GM18519 (cell line): Measurements from ENCODE around the gene PCSK1N.
"Not testable (repeated sequence)": the region's sequence is repeated elsewhere in the genome, so short reads cannot be mapped to it uniquely, and the experiment has no call there.

Source experiments
- ATAC-seq: cut with Tn5 transposase; IDR thresholded peaks from one replicate; pipeline ENCODE4 v1.9.1; 2021; ENCODE audit warnings: mild to moderate bottlenecking, moderate library complexity; ENCODE audit not compliant: unreplicated experiment, low FRiP score

The PCSK1N gene, protein sequence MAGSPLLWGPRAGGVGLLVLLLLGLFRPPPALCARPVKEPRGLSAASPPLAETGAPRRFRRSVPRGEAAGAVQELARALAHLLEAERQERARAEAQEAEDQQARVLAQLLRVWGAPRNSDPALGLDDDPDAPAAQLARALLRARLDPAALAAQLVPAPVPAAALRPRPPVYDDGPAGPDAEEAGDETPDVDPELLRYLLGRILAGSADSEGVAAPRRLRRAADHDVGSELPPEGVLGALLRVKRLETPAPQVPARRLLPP

DNA sequence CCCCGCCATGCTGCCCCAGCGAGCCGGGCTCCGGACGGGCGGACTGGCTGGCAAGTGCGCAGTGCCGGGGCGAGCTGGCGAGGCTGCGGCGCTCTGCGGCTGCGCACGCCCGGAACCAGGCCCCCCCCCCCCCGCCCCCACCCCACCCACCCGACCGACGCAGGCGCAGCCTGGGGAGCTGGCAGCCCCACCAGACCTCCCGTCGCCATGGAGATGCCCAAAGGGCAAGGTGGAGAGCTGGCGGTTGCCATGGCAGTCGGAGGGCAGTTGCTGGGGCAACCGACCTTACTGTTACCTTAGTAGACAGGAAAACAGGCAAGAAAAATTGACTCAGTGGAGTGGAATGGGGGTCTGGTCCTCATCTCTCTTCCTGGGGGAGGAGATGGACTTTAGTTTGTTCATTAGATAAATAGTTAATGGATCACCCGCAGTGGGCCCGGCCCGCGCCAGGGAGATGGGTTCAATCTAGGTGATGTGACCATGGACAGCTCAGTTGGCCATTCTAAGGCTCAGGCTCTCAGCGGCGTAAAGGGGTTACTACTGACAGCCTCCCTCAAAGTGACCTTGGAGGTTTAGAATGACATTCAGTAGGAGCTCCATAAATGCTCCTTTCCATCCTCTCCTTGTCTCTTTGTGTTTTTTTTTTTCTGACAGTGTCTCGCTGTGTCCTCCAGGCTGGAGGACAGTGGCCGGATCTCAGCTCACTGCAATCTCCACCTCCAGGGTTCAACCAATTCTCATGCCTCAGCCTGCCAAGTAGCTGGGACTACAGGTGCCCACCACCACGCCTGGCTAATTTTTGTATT lies at the start of gene PCSK1N:
Gene PCSK1N (minus strand): TSS at position 87 of the 806 bp plus-strand sequence. CDS start 78 bp downstream, at position 9.
- ATAC-seq, result no peak

DNA sequence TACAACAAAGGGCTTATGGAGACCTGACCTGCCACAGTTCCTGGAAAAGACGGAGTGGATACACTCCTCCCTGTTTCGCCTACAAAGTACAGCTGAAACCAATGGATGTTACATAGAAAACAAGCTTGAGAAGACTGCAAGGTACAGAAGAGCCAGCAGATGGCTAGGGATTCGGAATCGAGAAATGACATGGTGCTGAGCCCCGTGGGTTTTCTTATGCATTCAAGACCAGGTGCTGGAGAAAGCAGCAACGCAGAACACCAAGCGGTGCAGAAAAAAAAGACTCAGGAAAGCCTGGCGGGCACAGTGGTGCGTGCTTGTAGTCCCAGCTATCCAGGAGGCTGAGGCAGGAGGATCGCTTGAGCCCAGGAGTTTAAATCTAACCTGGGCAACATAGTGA lies 48.3 kb upstream of the PCSK1N start:
- ATAC-seq, result no peak

DNA sequence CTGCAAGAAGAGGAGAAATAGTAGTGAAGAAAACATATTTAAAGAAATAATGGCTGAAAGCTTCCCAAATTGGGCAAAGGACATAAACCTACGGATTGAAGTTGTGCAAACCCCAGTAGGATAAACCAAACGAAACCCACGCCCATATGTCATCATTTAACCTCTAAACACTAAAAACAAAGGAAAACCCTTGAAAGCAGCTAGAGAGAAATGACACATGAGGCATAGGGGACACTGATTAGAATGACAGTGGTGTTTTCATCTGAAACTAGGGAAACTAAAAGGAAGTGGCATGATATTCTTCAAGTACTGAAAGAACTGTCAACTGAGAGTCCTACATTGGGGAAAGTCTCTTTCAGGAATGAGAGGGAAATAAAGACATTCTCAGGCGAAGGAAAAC lies 41.5 kb upstream of the PCSK1N start:
- not testable (repeated sequence) for ATAC-seq

DNA sequence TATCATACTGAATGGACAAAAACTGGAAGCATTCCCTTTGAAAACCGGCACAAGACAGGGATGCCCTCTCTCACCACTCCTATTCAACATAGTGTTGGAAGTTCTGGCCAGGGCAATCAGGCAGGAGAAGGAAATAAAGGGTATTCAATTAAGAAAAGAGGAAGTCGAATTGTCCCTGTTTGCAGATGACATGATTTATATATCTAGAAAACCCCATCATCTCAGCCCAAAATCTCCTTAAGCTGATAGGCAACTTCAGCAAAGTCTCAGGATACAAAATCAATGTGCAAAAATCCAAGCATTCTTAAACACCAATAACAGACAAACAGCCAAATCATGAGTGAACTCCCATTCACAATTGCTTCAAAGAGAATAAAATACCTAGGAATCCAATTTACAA lies 36.6 kb upstream of the PCSK1N start:
- ATAC-seq, result not testable (repeated sequence)

DNA sequence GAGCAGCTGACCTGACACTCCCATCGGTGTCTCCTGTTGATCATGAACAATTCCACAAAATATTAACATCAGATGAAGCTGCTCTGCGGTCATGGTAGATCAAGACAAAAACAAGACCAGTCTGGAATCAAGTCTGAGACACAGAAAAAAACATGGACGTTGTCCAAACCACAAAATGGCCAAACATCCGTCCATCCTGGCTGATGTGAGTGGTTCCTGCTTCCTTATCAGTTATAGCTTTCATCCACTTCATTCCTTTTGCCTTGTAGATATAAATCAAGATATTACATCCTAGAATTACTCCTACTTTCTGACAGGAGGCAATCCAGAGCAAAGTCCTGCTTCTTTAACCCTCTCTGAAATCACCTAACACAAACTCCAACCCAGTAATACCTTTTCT lies 28.8 kb upstream of the PCSK1N start:
- ATAC-seq, result no peak

DNA sequence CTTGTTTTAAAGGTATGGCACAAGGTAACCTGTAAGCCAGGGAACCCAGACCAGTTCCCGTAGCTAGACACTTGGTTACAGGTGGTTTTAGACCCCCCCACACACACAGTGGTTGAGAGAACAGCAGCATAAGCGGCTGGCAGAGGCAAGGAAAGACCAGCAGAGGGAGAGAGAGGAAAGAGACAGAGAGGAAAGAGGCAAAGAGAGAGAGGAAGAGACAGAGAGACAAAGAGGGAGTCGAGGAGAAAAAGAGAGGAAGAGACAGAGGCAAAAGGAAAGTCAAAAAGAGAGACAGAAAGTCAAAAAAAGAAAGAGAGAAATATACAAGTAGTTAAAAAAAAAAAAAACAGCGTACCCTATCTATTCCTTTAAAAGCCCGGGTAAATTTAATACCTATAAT lies 19.5 kb upstream of the PCSK1N start:
- ATAC-seq, result no peak

DNA sequence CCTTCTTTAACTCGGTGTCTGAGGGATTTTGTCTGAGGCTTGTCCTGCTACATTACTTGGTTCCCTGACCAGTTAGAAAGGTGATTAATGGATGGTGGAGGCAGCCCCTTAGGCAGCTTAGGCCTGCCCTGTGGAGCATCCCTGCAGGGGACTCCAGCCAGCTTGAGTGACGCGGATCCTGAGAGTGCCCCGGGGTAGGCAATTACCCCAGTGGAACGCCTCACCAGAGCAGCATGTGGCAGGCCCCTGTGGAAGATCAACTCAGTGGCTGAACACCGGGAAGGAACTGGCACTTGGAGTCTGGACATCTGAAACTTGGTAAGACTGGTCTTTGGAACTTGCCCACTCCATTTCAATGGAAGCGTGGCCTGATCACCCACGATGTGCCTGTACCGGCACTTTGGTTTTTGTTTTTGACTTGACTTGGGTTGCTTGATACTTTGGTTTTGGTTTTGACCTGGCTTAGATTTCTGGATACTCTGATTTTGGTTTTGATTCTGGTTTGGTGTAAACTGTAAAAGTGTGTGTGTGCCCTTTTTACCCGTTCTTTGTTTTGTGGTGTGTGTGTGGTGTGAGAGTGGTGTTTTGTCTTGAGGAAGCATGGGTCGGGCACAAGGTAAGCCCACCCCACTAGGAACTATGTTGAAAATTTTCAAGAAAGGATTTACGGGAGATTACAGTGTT lies 18.9 kb upstream of the PCSK1N start:
- not testable (repeated sequence) for ATAC-seq

DNA sequence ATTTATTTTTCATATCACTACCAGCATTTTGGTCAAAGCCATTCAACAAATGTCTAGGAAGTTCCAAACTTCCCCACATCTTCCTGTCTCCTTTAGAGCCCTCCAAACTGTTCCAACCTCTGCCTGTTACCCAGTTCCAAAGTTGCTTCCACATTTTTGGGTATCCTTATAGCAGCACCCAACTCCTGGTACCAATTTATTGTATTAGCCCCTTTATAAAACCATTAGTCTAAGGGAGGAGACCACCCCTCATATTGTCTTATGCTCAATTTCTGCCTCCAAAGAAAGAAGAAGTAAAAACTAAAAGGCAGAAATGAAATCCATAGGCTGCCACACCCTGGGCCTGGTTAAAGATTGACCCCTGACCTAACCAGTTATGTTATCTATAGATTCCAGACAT lies 18.1 kb upstream of the PCSK1N start:
- ATAC-seq, result not testable (repeated sequence)

DNA sequence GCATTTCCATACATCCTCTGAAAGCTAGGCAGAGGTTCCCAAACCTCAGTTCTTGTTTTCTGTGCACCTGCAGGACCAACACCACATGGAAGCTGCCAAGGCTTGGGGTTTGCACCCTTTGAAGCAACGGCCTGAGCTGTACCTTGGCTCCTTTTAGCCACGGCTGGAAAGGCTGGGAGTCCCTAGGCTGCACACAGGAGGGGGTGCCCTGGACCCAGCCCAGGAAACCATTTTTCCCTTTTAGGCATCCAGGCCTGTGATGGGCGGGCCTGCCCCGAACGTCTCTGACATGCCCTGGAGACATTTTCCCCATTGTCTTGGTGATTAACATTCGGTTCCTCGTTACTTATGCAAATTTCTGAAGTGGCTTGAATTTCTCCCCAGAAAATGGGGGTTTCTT lies 17.4 kb upstream of the PCSK1N start:
- no peak for ATAC-seq

DNA sequence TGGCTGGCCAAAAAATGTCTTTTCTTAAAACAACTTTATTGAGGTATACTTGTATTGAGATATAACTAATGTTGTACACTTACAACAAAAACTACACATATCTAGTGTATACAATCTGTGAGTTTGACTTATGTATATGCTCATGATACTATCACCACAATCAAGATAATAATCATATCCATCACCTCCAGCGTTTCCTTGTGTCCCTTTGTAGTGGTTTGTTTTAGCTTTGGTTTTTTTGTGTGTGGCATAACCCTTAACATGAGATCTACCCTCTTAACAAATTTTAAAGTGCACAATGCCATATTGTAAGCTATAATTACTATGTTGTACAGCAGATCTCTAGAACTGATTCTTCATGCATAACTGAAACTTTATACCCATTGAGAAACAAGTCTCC lies 13.4 kb upstream of the PCSK1N start:
- ATAC-seq, result no peak

DNA sequence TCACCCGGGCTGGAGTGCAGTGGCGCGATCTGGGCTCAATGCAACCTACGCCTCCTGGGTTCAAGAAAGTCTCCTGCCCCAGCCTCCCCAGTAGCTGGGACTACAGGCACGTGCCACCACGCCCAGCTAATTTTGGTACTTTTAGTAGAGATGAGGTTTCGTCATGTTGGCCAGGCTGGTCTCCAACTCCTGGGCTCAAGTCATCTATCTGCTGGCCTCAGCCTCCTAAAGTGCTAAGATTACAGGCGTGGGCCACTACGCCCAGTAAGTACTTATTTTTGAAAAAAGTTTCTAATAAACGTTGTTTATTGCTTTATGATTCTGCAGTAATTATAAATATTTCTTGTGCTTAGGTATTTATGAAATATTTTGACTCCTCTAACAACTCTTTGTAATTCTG lies 4.3 kb upstream of the PCSK1N start:
- no peak for ATAC-seq

DNA sequence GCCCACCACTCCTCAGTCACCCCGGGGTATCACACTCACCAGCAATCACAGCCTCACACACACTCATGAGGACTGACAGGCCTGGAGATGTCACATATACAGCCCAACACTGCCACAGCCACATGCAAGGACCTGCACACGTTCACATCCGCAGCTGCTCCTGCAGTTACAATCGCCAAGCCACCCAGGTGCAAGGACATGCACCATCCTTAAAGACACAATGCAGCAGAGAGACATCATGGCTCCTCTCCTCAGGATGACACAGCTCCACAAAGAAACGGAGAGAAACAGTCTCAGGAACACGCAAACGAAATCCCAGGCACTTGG lies 1.1 kb downstream of the PCSK1N start:
- ATAC-seq, result no peak

DNA sequence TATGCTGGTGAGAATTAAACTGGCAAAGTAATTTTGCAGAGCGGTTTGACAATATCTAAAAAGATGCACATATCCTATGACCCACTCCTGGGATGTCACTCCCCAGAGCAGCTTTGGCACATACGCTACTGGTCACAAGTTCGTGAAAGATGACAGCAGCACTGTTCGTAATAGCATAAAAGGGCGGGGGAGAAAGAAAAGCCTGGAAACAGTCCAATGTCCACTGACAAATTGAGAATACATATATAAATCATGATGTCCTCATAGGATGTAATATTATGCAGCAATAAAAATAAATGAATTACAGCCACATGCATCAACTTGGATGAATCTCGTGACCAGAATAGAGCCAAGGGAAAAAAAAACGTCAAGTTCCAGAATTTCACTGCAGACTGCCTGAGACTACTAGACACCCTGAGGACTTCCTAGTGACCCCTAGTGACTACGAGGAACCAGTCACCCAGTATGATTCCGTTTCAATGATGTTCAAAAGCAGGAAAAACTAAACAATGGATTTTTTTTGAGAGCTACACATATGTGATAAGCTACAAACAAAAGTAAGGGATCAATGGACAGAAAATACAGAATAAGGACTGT lies 1.8 kb downstream of the PCSK1N start:
- no peak for ATAC-seq

DNA sequence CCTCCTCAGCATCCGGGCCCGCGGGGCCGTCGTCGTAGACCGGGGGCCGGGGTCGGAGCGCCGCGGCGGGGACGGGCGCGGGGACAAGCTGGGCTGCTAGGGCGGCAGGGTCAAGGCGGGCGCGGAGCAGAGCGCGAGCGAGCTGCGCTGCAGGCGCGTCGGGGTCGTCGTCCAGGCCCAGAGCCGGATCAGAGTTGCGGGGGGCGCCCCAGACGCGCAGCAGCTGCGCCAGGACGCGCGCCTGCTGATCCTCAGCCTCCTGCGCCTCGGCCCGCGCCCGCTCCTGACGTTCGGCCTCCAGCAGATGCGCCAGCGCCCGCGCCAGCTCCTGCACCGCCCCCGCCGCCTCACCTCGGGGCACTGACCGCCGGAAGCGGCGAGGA lies 3.5 kb downstream of the PCSK1N start:
- no peak for ATAC-seq

DNA sequence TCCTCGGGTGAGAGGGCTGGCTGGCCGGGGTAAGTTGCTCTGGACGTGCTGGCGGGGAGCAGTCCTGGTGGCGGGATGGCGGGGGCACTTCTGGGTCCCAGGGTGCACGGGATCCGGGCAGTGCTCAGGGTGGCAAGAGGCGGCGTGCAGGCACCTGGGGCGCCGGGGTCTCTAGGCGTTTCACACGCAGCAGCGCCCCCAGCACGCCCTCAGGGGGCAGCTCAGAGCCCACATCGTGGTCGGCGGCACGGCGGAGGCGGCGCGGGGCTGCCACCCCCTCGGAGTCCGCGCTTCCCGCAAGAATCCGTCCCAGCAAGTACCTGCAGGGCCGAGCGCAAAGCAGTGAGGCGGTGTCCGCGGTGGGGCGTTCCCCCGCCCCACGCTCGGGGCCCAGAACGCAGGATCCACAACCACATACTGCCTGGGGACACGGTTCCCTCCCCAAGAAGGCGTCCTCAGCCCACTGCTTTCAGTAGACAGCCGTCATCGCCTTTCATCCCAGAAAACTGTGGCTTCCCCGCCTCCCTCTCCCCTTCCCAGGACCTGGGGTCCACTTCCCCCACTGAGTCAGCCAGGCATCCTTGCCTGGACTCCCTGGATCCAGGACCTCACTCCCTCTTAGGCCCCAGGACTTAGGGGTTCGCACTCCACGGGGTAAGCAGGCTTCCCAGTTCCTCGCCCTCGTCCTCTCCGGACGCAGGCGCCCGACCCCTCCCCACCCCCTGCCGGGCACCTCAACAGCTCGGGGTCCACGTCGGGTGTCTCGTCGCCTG lies 4.1 kb downstream of the PCSK1N start:
- ATAC-seq, result no peak

DNA sequence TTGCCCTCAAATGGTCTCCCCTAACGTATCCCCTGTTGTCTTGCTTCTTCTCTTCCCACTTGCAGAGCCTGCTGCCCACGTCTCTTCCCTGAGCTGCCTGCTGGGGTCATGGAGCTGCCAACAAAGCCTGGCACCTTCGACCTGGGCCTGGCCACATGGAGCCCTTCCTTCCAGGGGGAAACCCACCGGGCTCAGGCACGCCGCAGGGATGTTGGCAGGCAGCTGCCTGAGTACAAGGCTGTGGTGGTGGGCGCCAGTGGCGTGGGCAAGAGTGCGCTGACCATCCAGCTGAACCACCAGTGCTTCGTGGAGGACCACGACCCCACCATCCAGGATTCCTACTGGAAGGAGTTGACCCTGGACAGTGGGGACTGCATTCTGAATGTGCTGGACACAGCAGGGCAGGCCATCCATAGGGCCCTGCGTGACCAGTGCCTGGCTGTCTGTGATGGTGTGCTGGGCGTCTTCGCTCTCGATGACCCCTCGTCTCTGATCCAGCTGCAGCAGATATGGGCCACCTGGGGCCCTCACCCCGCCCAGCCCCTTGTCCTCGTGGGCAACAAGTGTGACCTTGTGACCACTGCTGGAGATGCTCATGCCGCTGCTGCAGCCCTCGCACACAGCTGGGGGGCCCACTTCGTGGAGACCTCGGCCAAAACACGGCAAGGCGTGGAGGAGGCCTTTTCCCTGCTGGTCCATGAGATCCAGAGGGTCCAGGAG lies 6.2 kb downstream of the PCSK1N start:
- ATAC-seq, result no peak

DNA sequence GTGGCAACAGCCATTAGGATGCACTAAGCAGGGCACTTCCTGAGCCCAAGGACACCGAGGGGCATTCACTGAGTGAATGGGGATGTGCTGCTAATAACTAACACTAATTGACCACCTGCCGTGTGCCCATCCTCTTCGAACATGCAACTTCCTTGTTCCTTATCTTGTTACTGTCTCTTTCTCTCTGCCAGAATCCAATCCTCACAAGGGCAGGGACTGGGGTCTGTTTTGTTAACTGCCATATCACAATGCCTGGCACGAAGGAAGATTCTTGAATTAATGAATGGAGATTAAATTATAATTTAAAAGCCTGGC lies 7.8 kb downstream of the PCSK1N start:
- no peak for ATAC-seq

DNA sequence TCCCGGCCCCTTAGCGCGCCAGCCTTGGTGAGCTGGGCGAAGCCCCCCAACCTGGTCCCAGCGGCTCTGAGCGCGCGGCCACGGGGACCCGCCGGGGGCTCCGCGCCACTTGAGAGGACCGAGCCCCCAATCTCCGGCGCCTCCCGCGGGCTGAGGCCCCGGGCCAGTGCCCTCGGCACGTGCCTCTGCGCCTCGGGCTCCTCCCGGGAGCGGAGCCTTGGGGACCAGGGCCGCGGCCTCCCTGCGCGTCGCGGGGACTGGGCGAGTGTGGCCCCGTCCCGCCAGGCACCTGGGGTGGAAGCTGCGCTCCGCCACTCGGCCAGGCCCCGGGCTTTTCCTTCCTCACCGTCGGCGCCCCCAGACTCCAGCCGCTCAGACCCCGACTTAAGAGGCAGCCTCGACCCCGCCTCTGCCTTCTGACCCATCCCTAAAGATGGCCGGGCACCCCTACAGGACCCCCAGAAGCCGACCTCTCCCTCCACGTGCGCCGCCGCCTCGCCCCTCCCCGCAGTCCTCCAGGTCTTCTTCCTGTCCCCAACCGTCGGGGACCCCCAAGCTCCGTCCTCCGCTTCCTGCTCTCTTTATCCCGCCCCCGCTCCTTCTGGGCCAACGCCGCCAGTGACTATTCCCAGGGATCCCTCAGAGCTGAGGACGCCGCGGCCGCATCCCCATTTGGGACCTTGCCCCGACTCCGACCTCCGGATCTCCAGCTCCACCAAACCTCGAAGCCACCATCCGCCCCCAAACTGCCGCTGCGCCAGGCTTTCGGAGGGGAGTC lies 8.3 kb downstream of the PCSK1N start:
- no peak for ATAC-seq

DNA sequence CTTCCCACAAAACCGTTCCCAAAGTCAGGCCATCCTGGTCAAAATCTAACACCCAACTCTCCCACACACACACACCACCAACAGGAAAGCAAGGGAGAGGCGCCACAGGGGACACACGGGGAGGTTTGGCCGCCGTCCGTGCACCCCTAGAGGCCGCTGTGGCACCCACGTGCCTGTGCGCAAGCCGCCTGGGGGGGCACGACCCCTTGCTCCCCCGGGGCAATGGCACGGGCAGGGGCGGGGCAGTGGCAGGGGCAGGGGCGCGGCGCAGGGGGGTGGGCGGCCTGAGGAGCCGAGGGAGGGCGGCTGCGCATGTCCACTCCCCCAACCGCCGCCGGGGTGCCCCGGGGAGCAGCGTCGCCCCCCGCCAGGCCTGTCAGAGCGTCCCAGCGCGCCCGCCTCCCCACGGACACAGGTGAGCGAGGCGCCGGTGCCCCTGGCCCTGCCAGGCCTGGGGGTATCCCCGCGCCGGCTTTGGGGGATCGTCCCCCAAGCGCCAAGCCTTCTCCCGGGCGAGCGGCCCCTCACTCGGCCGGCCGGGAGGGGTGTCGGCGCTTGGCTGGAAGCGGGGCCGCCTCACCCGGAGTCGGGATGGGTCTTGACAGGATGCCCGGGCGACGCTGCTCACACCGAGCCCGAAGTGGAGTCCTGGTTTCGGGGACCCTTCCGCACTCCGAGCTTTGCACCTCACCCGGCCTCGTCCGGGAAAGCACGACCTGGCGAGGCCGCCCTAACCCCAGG lies 9.1 kb downstream of the PCSK1N start, which contains the start of gene ERAS:
Gene ERAS (plus strand): TSS at position 379 of the 741 bp plus-strand sequence. CDS start 2,611 bp downstream, outside the sequence.
- no peak for ATAC-seq
